Measurements from ENCODE around the gene LETM1. TPM values are rescaled to one million over a fixed set of nuclear protein-coding genes. Genes with fewer than 3 reads are reported as not detected.

LETM1 gene
- total and polyA plus RNA-seq, 2 of the 13 experiments (the other 11 are each of a cell fraction or from before 2014, with no cell fraction given) = 9.7 to 41.6 TPM

- TF ChIP-seq, protein P1, sequence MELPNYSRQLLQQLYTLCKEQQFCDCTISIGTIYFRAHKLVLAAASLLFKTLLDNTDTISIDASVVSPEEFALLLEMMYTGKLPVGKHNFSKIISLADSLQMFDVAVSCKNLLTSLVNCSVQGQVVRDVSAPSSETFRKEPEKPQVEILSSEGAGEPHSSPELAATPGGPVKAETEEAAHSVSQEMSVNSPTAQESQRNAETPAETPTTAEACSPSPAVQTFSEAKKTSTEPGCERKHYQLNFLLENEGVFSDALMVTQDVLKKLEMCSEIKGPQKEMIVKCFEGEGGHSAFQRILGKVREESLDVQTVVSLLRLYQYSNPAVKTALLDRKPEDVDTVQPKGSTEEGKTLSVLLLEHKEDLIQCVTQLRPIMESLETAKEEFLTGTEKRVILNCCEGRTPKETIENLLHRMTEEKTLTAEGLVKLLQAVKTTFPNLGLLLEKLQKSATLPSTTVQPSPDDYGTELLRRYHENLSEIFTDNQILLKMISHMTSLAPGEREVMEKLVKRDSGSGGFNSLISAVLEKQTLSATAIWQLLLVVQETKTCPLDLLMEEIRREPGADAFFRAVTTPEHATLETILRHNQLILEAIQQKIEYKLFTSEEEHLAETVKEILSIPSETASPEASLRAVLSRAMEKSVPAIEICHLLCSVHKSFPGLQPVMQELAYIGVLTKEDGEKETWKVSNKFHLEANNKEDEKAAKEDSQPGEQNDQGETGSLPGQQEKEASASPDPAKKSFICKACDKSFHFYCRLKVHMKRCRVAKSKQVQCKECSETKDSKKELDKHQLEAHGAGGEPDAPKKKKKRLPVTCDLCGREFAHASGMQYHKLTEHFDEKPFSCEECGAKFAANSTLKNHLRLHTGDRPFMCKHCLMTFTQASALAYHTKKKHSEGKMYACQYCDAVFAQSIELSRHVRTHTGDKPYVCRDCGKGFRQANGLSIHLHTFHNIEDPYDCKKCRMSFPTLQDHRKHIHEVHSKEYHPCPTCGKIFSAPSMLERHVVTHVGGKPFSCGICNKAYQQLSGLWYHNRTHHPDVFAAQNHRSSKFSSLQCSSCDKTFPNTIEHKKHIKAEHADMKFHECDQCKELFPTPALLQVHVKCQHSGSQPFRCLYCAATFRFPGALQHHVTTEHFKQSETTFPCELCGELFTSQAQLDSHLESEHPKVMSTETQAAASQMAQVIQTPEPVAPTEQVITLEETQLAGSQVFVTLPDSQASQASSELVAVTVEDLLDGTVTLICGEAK (IDR thresholded peaks at IDR 0.05) = no peak
- TF ChIP-seq, protein P1 (CRISPR knock-in tag; IDR thresholded peaks at IDR 0.05) = peak; percentile 21; the same call in 1 of the 2 replicates
- TF ChIP-seq ZNF746 (CRISPR knock-in tag; IDR thresholded peaks at IDR 0.05) (peak; percentile 99), ZNF501 (CRISPR knock-in tag; IDR thresholded peaks at IDR 0.05) (peak; percentile 37), NCOR1 (IDR thresholded peaks at IDR 0.05; ENCODE audit: borderline replicate concordance, low read length) (peak; percentile 50; the same call in 1 of the 2 replicates), ZNF530 (CRISPR knock-in tag; IDR thresholded peaks at IDR 0.05; ENCODE audit: low read depth) (no peak), ZNF773 (CRISPR knock-in tag; IDR thresholded peaks at IDR 0.05; ENCODE audit: borderline replicate concordance) (peak; percentile 37; the same call in 1 of the 2 replicates), ETV6 (CRISPR knock-in tag; conservative IDR thresholded peaks at IDR 0.05) (no peak), ZKSCAN1 (IDR thresholded peaks at IDR 0.05; ENCODE audit: low read length) (no peak), ZNF780A (CRISPR knock-in tag; IDR thresholded peaks at IDR 0.05) (no peak), ZNF570 (CRISPR knock-in tag; IDR thresholded peaks at IDR 0.05; ENCODE audit: borderline replicate concordance) (no peak), ARHGAP35 (CRISPR knock-in tag; IDR thresholded peaks at IDR 0.05; ENCODE audit: borderline replicate concordance) (peak; percentile 24; the same call in 1 of the 2 replicates), MTF2 (CRISPR knock-in tag; IDR thresholded peaks at IDR 0.05; ENCODE audit: borderline replicate concordance) (no peak), FOXC1 (CRISPR knock-in tag; IDR thresholded peaks at IDR 0.05; ENCODE audit: borderline replicate concordance) (peak; percentile 68; the same call in 1 of the 2 replicates), ELF4 (CRISPR knock-in tag; IDR thresholded peaks at IDR 0.05; ENCODE audit: borderline replicate concordance) (no peak), GLI4 (CRISPR knock-in tag; IDR thresholded peaks at IDR 0.05; ENCODE audit: borderline replicate concordance) (no peak; the same call in 1 of the 2 replicates), HNF4G (IDR thresholded peaks at IDR 0.05; ENCODE audit: borderline replicate concordance, low read depth, low read length) (peak; percentile 25; the same call in 1 of the 2 replicates), HNF4G (CRISPR knock-in tag; IDR thresholded peaks at IDR 0.05; ENCODE audit: borderline replicate concordance, low read depth) (peak; percentile 44; the same call in 1 of the 2 replicates), KLF6 (CRISPR knock-in tag; IDR thresholded peaks at IDR 0.05) (no peak)
- TF ChIP-seq, protein P2, sequence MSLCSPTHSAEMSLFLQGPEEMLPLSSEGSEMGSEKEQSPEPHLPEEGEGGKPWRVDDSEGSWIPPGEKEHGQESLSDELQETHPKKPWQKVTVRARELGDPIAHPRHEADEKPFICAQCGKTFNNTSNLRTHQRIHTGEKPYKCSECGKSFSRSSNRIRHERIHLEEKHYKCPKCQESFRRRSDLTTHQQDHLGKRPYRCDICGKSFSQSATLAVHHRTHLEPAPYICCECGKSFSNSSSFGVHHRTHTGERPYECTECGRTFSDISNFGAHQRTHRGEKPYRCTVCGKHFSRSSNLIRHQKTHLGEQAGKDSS (CRISPR knock-in tag; IDR thresholded peaks at IDR 0.05; ENCODE audit: borderline replicate concordance, low read depth) = peak; percentile 89
Measured at GRCh38 chr4:1784789-1785591, 71.0 kb downstream of the LETM1 start (continued).
